PC-3 (cell line): ENCODE results near the gene TBX15.

ENCODE experiments used
- EZH2 ChIP-seq: fragments of 300-600 bp; sonication (generic); IDR thresholded peaks from one replicate; pipeline ENCODE4 v1.6.1; 2017; ENCODE audit warnings: antibody characterized with exemption, mild to moderate bottlenecking, low read length; ENCODE audit not compliant: unreplicated experiment
- TF ChIP-seq, protein P1 (sequence below): fragments of 300-600 bp; sonication (generic); conservative IDR thresholded peaks from 2 replicates; pipeline ENCODE4 v1.5.1; 2017; ENCODE audit warnings: antibody characterized with exemption, low read depth, mild to moderate bottlenecking, low read length

DNA sequence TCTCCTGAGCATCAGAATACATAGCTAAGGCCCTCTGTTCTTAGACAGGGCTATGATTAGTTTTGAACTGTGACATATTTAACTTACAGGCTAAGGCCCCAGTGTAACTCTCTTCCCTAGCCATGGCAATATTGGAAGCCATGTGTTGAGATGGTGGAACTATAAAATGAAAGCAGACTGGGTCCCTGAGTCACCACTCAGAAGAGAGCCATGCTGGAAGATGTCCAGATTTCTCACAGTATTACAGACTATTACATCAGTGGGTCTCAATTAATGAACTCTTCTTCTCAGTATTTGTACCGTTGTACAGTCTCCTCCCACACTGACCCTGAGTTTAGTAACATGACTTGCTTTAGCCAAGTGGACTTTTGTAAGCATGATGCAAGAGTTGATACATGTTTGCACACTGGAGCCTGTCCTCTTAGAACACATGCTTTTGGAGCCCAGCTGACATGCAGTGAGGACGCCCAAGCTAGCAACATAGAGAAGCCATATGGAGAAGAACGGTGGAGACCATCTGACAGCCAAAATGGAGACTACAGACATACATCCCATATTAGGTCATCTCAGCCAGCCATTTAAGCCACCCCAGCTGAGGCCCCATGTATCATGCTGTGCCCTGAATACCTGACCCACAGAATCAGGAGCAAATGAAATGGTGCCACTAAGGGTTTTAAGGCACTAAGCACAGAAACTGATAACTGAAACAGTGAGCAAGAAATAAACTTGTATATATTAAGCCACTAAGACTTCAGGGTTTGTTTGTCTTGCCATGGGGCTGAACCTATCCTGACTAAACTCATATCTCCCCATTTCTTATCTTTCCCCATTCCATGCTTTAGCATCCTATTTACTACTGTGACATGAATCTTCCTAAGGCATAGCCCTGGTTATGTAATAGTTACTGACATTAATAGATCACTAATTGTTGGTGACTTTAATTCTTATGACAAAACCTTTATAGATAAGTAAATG is 24.4 kb downstream of the TBX15 start:
- TF ChIP-seq, protein P1, sequence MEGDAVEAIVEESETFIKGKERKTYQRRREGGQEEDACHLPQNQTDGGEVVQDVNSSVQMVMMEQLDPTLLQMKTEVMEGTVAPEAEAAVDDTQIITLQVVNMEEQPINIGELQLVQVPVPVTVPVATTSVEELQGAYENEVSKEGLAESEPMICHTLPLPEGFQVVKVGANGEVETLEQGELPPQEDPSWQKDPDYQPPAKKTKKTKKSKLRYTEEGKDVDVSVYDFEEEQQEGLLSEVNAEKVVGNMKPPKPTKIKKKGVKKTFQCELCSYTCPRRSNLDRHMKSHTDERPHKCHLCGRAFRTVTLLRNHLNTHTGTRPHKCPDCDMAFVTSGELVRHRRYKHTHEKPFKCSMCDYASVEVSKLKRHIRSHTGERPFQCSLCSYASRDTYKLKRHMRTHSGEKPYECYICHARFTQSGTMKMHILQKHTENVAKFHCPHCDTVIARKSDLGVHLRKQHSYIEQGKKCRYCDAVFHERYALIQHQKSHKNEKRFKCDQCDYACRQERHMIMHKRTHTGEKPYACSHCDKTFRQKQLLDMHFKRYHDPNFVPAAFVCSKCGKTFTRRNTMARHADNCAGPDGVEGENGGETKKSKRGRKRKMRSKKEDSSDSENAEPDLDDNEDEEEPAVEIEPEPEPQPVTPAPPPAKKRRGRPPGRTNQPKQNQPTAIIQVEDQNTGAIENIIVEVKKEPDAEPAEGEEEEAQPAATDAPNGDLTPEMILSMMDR = no peak
- TF ChIP-seq EZH2 = no peak
